Mucosa of descending colon (tissue), 3 donors: Measurements from ENCODE around the gene ERBB4. TPM values are rescaled to one million over a fixed set of nuclear protein-coding genes. Genes with fewer than 3 reads are reported as not detected.

ENCODE experiments used
- ATAC-seq: fragments of 200-7000 bp; cut with Tn5 transposase; one replicate; pipeline ENCODE4 v1.9.1; 2020; ENCODE audit warnings: mild to moderate bottlenecking, moderate library complexity
- DNase-seq, 3 donors: peaks; one replicate each; pipeline ENCODE4 v3.0.0-alpha.2; 2020
- H3K36me3 ChIP-seq: fragments of 200-600 bp; one replicate; pipeline ENCODE4 v1.8.0; 2021; ENCODE audit warnings: low read depth, mild to moderate bottlenecking
- H3K4me1 ChIP-seq: fragments of 200-600 bp; one replicate; pipeline ENCODE4 v1.8.0; 2021; ENCODE audit warnings: low read depth, mild to moderate bottlenecking
- H3K4me3 ChIP-seq: fragments of 200-600 bp; one replicate; pipeline ENCODE4 v1.8.0; 2021; ENCODE audit warnings: mild to moderate bottlenecking
- H3K9me3 ChIP-seq: fragments of 200-600 bp; one replicate; pipeline ENCODE4 v1.8.0; 2021; ENCODE audit warnings: mild to moderate bottlenecking
- intact Hi-C, 2 donors: fragments of 100-400 bp; cut with DNase I in 1 of 2; cut with micrococcal nuclease in 1 of 2; formaldehyde crosslinking; loops; one replicate each; pipeline versions ENCODE4 v1.11.0 to v1.11.1; 2022; cut with DNase I, micrococcal nuclease
- total RNA-seq, 3 donors: library from RNA; stranded (reverse); fragmentation: NEBNext Ultra II Directional in 2 of 3; extraction: Animal tissue kit (Norgen Biotek cat#: 25700) in 2 of 3; gene quantifications; one replicate each; pipeline versions ENCODE4 v1.2.1 to v1.2.4, GENCODE V29; 2021 to 2023
- TF ChIP-seq, protein P1 (sequence below): fragments of 200-600 bp; IDR thresholded peaks from one replicate; pipeline ENCODE4 v1.8.0; 2022; ENCODE audit warnings: antibody characterized with exemption, mild to moderate bottlenecking
- donor health status: DM: no; HTN: no; CAD: no; lungs with moderate emphysema.
- donor health status: DM: no; HTN: no; CAD: no.
- donor health status: DM: no; HTN: yes; CAD: no.

Gene ERBB4
- total RNA-seq, 3 donors from 2014 or later: 0.05 to 0.25 TPM; not detected in 1

DNA sequence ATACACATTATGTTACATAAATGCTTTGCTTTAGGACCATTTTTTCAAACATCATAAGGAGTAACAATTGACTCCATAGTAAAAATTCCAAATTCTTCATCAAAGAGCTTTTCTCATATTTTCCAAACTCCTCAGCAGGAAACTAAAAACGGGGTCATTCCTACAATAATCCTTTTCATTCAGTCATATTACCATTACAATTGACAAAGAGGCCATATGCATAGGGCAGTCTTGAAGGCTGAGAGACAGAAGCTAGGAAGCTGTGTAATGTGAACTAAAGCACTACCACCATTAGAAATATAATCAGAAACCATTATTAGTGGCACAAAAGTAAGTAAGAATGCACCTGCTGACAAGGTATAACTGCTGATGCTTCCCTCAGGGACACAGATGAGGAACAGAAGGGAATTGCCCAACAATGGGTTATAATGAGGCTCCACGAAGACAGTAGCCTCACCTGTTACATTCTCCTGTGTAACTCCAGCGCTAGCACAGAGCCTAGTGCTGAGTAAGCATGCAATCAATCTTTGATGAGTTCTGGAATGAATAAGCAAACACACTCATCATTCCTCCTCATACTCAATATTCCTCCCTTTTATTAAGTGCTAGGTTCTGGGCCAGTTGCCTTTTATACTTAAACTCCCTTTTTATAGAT is 1039.9 kb downstream of the ERBB4 start:
- TF ChIP-seq, protein P1, sequence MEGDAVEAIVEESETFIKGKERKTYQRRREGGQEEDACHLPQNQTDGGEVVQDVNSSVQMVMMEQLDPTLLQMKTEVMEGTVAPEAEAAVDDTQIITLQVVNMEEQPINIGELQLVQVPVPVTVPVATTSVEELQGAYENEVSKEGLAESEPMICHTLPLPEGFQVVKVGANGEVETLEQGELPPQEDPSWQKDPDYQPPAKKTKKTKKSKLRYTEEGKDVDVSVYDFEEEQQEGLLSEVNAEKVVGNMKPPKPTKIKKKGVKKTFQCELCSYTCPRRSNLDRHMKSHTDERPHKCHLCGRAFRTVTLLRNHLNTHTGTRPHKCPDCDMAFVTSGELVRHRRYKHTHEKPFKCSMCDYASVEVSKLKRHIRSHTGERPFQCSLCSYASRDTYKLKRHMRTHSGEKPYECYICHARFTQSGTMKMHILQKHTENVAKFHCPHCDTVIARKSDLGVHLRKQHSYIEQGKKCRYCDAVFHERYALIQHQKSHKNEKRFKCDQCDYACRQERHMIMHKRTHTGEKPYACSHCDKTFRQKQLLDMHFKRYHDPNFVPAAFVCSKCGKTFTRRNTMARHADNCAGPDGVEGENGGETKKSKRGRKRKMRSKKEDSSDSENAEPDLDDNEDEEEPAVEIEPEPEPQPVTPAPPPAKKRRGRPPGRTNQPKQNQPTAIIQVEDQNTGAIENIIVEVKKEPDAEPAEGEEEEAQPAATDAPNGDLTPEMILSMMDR: no peak
- Histone ChIP-seq H3K4me3 (no peak overlapping the region), H3K36me3 (no peaks in the 10 kb centered on the region), H3K4me1 (no peaks in the 10 kb centered on the region), H3K9me3 (no peaks in the 10 kb centered on the region)
- intact Hi-C loops: no loop called here
- ATAC-seq: no peak
- DNase-seq: no peak

DNA sequence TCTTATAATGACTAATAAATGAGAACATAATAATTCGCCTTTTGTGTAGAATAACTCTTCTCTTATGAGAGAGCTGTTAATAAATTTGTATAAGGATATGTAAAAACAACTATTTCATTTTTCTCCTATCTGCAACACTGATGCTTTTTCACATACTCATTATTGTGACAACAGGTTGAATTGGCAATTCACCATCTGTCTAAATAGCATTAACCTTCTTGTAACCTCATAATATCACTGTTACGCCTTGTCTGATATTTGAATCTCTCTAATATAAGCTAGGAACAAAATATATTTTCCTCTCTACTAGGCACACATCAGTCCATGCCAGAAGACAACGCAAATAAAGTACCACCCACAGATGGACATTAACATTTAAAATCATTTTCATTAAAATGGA is 1043.3 kb downstream of the ERBB4 start:
- intact Hi-C loops: no loop called here
- no peak overlapping the region for H3K4me3 ChIP-seq
- H3K4me1 ChIP-seq: no peaks in the 10 kb centered on the region
- H3K9me3 ChIP-seq: no peaks in the 10 kb centered on the region
- no peaks in the 10 kb centered on the region for H3K36me3 ChIP-seq
- no peak for DNase-seq
- ATAC-seq: no peak
- TF ChIP-seq, protein P1: no peak

DNA sequence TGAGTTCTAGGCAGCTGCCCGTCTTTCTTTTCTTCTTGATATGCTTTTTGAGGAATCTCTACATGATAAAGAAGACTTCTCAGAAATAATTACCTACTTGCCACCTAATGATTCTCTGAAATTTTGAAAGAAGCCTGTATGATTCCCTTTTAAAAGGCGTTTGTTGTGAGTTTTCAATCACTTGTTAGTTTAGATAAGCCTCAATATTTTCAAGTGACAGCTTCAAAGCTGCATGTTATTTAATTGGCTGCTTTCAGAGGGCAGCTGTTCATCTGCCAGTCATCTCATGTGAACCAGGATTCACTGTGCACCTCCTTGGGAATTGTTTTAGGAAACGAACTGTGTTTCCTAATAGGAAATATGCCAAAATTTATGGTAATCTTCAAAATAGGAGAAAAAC is 1044.1 kb downstream of the ERBB4 start:
- intact Hi-C loops: no loop called here
- H3K9me3 ChIP-seq: no peaks in the 10 kb centered on the region
- no peak overlapping the region for H3K4me3 ChIP-seq
- no peak for DNase-seq
- TF ChIP-seq, protein P1: no peak
- no peaks in the 10 kb centered on the region for H3K36me3 ChIP-seq
- ATAC-seq: no peak
- no peaks in the 10 kb centered on the region for H3K4me1 ChIP-seq

DNA sequence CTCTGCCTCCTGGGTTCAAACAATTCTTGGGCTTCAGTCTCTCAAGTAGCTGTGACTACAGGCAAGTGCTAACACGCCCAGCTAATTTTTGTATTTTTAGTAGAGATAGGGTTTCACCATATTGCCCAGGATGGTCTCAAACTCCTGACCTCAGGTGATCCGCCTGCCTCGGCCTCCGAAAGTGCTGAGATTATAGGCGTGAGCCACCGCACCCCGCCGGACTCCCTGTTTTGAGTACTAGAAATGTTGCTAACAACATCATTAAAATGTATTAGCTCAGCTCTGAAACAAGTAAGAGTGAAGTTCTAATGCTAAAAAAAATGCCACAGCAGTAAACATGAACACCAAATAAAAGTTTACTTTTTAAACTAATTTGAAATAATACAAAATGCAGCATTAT is 1044.5 kb downstream of the ERBB4 start:
- H3K4me1 ChIP-seq: no peaks in the 10 kb centered on the region
- DNase-seq (no peak), ATAC-seq (no peak)
- no peaks in the 10 kb centered on the region for H3K36me3 ChIP-seq
- TF ChIP-seq, protein P1: no peak
- intact Hi-C loops: no loop called here
- H3K4me3 ChIP-seq: no peak overlapping the region
- H3K9me3 ChIP-seq: no peaks in the 10 kb centered on the region

DNA sequence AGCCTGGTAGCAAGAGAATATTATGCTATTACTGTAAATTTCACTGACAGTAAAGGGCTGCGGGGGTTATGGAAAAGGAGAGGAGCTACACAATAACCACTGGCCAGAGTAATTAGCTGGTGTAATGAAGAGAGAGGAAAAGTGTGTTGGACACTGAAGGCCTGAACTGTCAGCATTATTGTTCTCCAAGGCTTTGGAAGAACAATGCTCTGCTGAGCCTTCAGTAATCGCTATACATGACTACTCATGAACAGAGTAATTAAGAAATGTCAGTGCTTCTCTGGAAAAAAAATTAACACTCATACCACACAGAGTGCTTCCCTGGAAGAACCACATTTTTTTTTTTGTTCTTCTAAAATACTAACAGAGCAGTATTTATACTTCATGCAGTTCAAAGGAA is 1050.9 kb downstream of the ERBB4 start:
- no peak overlapping the region for H3K4me3 ChIP-seq
- TF ChIP-seq, protein P1: no peak
- no peaks in the 10 kb centered on the region for H3K9me3 ChIP-seq
- intact Hi-C loops: no loop called here
- DNase-seq: no peak
- H3K4me1 ChIP-seq: no peaks in the 10 kb centered on the region
- no peak for ATAC-seq
- H3K36me3 ChIP-seq: no peaks in the 10 kb centered on the region
